H9 (cell line): ENCODE data around the gene HSD17B8. TPM values are rescaled to one million over a fixed set of nuclear protein-coding genes. Genes with fewer than 3 reads are reported as not detected.

ENCODE experiments used
- DNase-seq: peaks from one replicate; pipeline ENCODE4 v3.0.0-alpha.2; 2017
- H2AFZ ChIP-seq: one replicate; pipeline ENCODE4 v1.6.1; 2013; ENCODE audit warnings: mild to moderate bottlenecking, low read length, control low read depth, moderate library complexity
- H2AK5ac ChIP-seq: 2 replicates; pipeline ENCODE4 v1.6.1; 2013; ENCODE audit warnings: low read length, control low read depth, mixed read lengths; ENCODE audit not compliant: insufficient read length
- H2BK120ac ChIP-seq: one replicate; pipeline ENCODE4 v1.6.1; 2013; ENCODE audit warnings: low read depth, mild to moderate bottlenecking, low read length, control low read depth, inconsistent platforms; ENCODE audit not compliant: poor library complexity, severe bottlenecking
- H2BK12ac ChIP-seq: 2 replicates; pipeline ENCODE4 v1.6.1; 2013; ENCODE audit warnings: low read length, control low read depth, mixed read lengths, low read depth; ENCODE audit not compliant: insufficient read length
- H2BK15ac ChIP-seq: 2 replicates; pipeline ENCODE4 v1.6.1; 2013; ENCODE audit warnings: low read depth, low read length, control low read depth
- H2BK20ac ChIP-seq: one replicate; pipeline ENCODE4 v1.6.1; 2013; ENCODE audit warnings: low read depth, mild to moderate bottlenecking, low read length, control low read depth, inconsistent platforms; ENCODE audit not compliant: poor library complexity, severe bottlenecking
- H2BK5ac ChIP-seq: 2 replicates; pipeline ENCODE4 v1.6.1; 2013; ENCODE audit warnings: low read length, control low read depth, mixed read lengths; ENCODE audit not compliant: insufficient read length
- H3K14ac ChIP-seq: 2 replicates; pipeline ENCODE4 v1.6.1; 2013; ENCODE audit warnings: low read length, control low read depth; ENCODE audit not compliant: insufficient read depth
- H3K18ac ChIP-seq: 2 replicates; pipeline ENCODE4 v1.6.1; 2013; ENCODE audit warnings: low read depth, mild to moderate bottlenecking, mixed read lengths, low read length, control low read depth; ENCODE audit not compliant: insufficient read length
- H3K23ac ChIP-seq: 2 replicates; pipeline ENCODE4 v1.6.1; 2013; ENCODE audit warnings: low read length, control low read depth, mixed read lengths, low read depth; ENCODE audit not compliant: insufficient read length
- H3K23me2 ChIP-seq: 2 replicates; pipeline ENCODE4 v1.6.1; 2013; ENCODE audit warnings: low read depth, mild to moderate bottlenecking, mixed read lengths, low read length, control low read depth; ENCODE audit not compliant: insufficient read length, poor library complexity, severe bottlenecking
- H3K27ac ChIP-seq: 2 replicates; pipeline ENCODE4 v1.5.1; 2013; ENCODE audit warnings: low read length, control low read depth, mixed read lengths, low read depth; ENCODE audit not compliant: insufficient read length
- H3K27me3 ChIP-seq: 2 replicates; pipeline ENCODE4 v1.6.1; 2013; ENCODE audit warnings: low read length, control low read depth, inconsistent platforms; ENCODE audit not compliant: insufficient read depth
- H3K4ac ChIP-seq: 2 replicates; pipeline ENCODE4 v1.6.1; 2013; ENCODE audit warnings: low read depth, mild to moderate bottlenecking, control low read depth, inconsistent platforms, low read length, moderate library complexity
- H3K4me1 ChIP-seq: 2 replicates; pipeline ENCODE4 v1.6.1; 2013; ENCODE audit warnings: low read length, control low read depth, inconsistent platforms; ENCODE audit not compliant: insufficient read depth
- H3K4me2 ChIP-seq: 2 replicates; pipeline ENCODE4 v1.6.1; 2013; ENCODE audit warnings: low read length, control low read depth, mixed read lengths; ENCODE audit not compliant: insufficient read length, insufficient read depth
- H3K56ac ChIP-seq: 2 replicates; pipeline ENCODE4 v1.6.1; 2013; ENCODE audit warnings: low read depth, mild to moderate bottlenecking, mixed read lengths, low read length, control low read depth; ENCODE audit not compliant: insufficient read length
- H3K79me1 ChIP-seq: 2 replicates; pipeline ENCODE4 v1.6.1; 2013; ENCODE audit warnings: low read depth, mild to moderate bottlenecking, moderate library complexity, low read length, control low read depth, inconsistent platforms; ENCODE audit not compliant: insufficient read depth, poor library complexity, severe bottlenecking
- H3K79me2 ChIP-seq: 2 replicates; pipeline ENCODE4 v1.6.1; 2013; ENCODE audit warnings: low read length, control low read depth, inconsistent platforms; ENCODE audit not compliant: insufficient read depth
- H3K9ac ChIP-seq: 2 replicates; pipeline ENCODE4 v1.6.1; 2013; ENCODE audit warnings: low read length, control low read depth, mixed read lengths; ENCODE audit not compliant: insufficient read length; ENCODE audit errors: extremely low read depth
- H3K9me3 ChIP-seq: one replicate; pipeline ENCODE4 v1.6.1; 2013; ENCODE audit warnings: low read depth, low read length, inconsistent platforms; ENCODE audit not compliant: control insufficient read depth
- H3T11ph ChIP-seq: one replicate; pipeline ENCODE4 v1.6.1; 2013; ENCODE audit warnings: mild to moderate bottlenecking, low read length, control low read depth, inconsistent platforms
- H4K20me1 ChIP-seq: one replicate; pipeline ENCODE4 v1.6.1; 2013; ENCODE audit not compliant: control insufficient read depth, insufficient read length, insufficient read depth
- H4K5ac ChIP-seq: 2 replicates; pipeline ENCODE4 v1.6.1; 2013; ENCODE audit warnings: low read depth, mild to moderate bottlenecking, mixed read lengths, low read length, control low read depth; ENCODE audit not compliant: insufficient read length
- H4K8ac ChIP-seq: replicated peaks from 2 replicates; pipeline ENCODE4 v1.6.1; 2013; ENCODE audit warnings: low read length, control low read depth, mixed read lengths, low read depth; ENCODE audit not compliant: insufficient read length
- H4K91ac ChIP-seq: 2 replicates; pipeline ENCODE4 v1.6.1; 2013; ENCODE audit warnings: low read depth, mild to moderate bottlenecking, moderate library complexity, mixed read lengths, low read length, control low read depth; ENCODE audit not compliant: insufficient read length
- H3K27ac Mint-ChIP-seq, 3 experiments: 2 replicates in 2 of 3; 3 replicates in 1 of 3; pipeline ENCODE4 v1.8.0; 2020 to 2021; ENCODE audit warnings: mixed read lengths in 3 of 3, mild to moderate bottlenecking in 1 of 3, moderate library complexity in 1 of 3
- H3K27me3 Mint-ChIP-seq: 2 replicates; pipeline ENCODE4 v1.8.0; 2021; ENCODE audit warnings: low read depth, mild to moderate bottlenecking, moderate library complexity, mixed read lengths
- H3K36me3 Mint-ChIP-seq, 3 experiments: 2 replicates in 2 of 3; 3 replicates in 1 of 3; pipeline ENCODE4 v1.8.0; 2020 to 2021; ENCODE audit warnings: low read depth in 3 of 3, mixed read lengths in 3 of 3; ENCODE audit not compliant: insufficient read depth in 1 of 3
- H3K4me1 Mint-ChIP-seq, 2 experiments: 2 replicates each; pipeline ENCODE4 v1.8.0; 2020; ENCODE audit warnings: mixed read lengths in 2 of 2
- H3K4me3 Mint-ChIP-seq, 2 experiments: 2 replicates in 1 of 2; 3 replicates in 1 of 2; pipeline ENCODE4 v1.8.0; 2020 to 2021; ENCODE audit warnings: mild to moderate bottlenecking in 2 of 2, mixed read lengths in 2 of 2, moderate library complexity in 1 of 2
- H3K9me3 Mint-ChIP-seq, 2 experiments: 2 replicates in 1 of 2; 3 replicates in 1 of 2; pipeline ENCODE4 v1.8.0; 2020; ENCODE audit warnings: mild to moderate bottlenecking in 2 of 2, mixed read lengths in 2 of 2, moderate library complexity in 1 of 2
- WGBS: extraction: QIAGEN DNeasy Blood & Tissue Kit; methylation state at CpG from one replicate; pipeline ENCODE4 v1.1.7; 2013; ENCODE audit warnings: missing lambda C conversion rate, low lambda C conversion rate, mixed read lengths; ENCODE audit not compliant: insufficient read length; ENCODE audit errors: extremely low coverage; 5-methylcytosine and 5-hydroxymethylcytosine counted together
- total RNA-seq: library from RNA; stranded (reverse); gene quantifications from 2 replicates; pipeline ENCODE4 v1.2.1, GENCODE V29; 2021
- TF ChIP-seq, protein P1 (sequence below): fragments of 200-600 bp; sonication (generic); conservative IDR thresholded peaks from 3 replicates; pipeline ENCODE4 v1.8.0; 2021; ENCODE audit warnings: antibody characterized with exemption, mild to moderate bottlenecking

HSD17B8 gene
- total RNA-seq, 1 experiment from 2014 or later, result 7.1 TPM

DNA sequence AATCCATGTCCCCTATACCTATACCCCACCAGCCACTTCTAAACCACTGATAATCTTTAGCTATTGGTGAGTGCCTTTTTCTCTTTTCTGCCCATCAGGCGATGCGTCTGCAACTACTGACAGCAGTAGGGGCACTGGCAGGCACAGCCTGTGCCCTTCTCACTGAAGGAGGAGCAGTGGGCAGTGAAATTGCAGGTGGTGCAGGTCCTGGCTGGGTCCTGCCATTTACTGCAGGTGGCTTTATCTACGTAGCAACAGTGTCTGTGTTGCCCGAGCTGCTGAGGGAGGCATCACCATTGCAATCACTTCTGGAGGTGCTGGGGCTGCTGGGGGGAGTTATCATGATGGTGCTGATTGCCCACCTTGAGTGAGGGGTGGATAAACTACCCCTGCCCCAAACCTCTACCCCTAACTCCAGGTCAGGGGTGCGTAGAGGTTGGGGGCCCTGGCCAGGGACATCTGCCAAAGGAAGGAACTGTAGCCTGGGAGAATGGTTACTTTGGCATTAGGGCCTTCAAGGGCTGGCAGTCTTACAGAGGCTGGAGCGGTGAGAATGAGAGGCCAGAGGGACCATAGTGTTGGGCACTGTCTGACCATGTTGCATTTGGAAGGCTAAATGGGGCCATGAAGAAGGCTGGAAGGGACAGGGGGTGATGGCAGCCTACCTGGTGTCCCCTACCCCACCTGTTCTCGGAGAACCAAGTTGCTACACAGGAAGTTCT is 851 bp upstream of the HSD17B8 start:
- DNase-seq, result no peak
- Histone ChIP-seq H4K5ac (no peak overlapping the region), H3K23ac (no peak overlapping the region), H3K79me1 (no peaks in the 10 kb centered on the region), H3K23me2 (peaks cover 26% of the 10 kb centered on the region), H2BK5ac (no peak overlapping the region), H2BK15ac (no peak overlapping the region), H2BK20ac (no peak overlapping the region), H2BK12ac (no peak overlapping the region), H4K8ac (no peak overlapping the region), H3K79me2 (peaks cover 4% of the 10 kb centered on the region; the same call in 1 of the 2 replicates), H3T11ph (no peak overlapping the region), H2AK5ac (no peak overlapping the region), H3K9ac (no peak overlapping the region), H3K18ac (no peak overlapping the region), H2BK120ac (no peak overlapping the region), H4K20me1 (no peaks in the 10 kb centered on the region), H2AFZ (no peak overlapping the region), H3K56ac (no peak overlapping the region), H3K4me1 (peaks cover 15% of the 10 kb centered on the region; the same call in 1 of the 2 replicates), H3K14ac (no peak overlapping the region), H3K4ac (no peak overlapping the region), H3K27me3 (peaks cover 23% of the 10 kb centered on the region; the same call in 1 of the 2 replicates), H4K91ac (no peak overlapping the region), H3K27ac (no peak overlapping the region), H3K9me3 (no peaks in the 10 kb centered on the region), H3K4me2 (peak overlapping the region; percentile 9)
- TF ChIP-seq, protein P1, sequence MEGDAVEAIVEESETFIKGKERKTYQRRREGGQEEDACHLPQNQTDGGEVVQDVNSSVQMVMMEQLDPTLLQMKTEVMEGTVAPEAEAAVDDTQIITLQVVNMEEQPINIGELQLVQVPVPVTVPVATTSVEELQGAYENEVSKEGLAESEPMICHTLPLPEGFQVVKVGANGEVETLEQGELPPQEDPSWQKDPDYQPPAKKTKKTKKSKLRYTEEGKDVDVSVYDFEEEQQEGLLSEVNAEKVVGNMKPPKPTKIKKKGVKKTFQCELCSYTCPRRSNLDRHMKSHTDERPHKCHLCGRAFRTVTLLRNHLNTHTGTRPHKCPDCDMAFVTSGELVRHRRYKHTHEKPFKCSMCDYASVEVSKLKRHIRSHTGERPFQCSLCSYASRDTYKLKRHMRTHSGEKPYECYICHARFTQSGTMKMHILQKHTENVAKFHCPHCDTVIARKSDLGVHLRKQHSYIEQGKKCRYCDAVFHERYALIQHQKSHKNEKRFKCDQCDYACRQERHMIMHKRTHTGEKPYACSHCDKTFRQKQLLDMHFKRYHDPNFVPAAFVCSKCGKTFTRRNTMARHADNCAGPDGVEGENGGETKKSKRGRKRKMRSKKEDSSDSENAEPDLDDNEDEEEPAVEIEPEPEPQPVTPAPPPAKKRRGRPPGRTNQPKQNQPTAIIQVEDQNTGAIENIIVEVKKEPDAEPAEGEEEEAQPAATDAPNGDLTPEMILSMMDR, result no peak
- no CpG with 5 or more reads among the region's 7 CpGs for WGBS
- peaks cover 31% of the 10 kb centered on the region for H3K27me3 Mint-ChIP-seq
- peak overlapping the region in 1 of 3 experiments; percentile 39; a peak in 3 of 7 replicates for H3K27ac Mint-ChIP-seq
- peaks cover 25 to 34% (median 28%) of the 10 kb centered on the region in 3 experiments for H3K36me3 Mint-ChIP-seq
- H3K4me3 Mint-ChIP-seq, result peak overlapping the region; percentile 96 to 99
- H3K9me3 Mint-ChIP-seq, result no peaks in the 10 kb centered on the region; a peak in 1 of 5 replicates
- peaks cover 44 to 52% of the 10 kb centered on the region in 2 experiments for H3K4me1 Mint-ChIP-seq
